CD14-positive monocyte (primary cell): ENCODE results near the gene PRDM1. TPM values are rescaled to one million over a fixed set of nuclear protein-coding genes. Genes with fewer than 3 reads are reported as not detected.
"Not testable (repeated sequence)": the region's sequence is repeated elsewhere in the genome, so short reads cannot be mapped to it uniquely, and the experiment has no call there.

Experiments used
- DNase-seq, 3 donors: peaks; one replicate each; pipeline ENCODE4 v3.0.0-alpha.2; 2011 to 2022
- H2AFZ ChIP-seq: 2 replicates; pipeline ENCODE4 v1.6.0; 2012; ENCODE audit warnings: mild to moderate bottlenecking, low read depth, low read length, inconsistent platforms; ENCODE audit not compliant: insufficient read depth, poor library complexity, severe bottlenecking
- H3K27ac ChIP-seq, 2 donors: 1 replicate in 1 of 2; 2 replicates in 1 of 2; pipeline ENCODE4 v1.5.1; 2012 to 2013; ENCODE audit warnings: low read length in 2 of 2, control low read depth in 1 of 2, inconsistent platforms in 1 of 2, low read depth in 1 of 2, mild to moderate bottlenecking in 1 of 2
- H3K27me3 ChIP-seq, 2 donors: one replicate each; pipeline versions ENCODE4 v1.6.0 to v1.6.1; 2011 to 2013; ENCODE audit warnings: low read length in 2 of 2; ENCODE audit not compliant: control insufficient read depth in 2 of 2, insufficient read depth in 2 of 2
- H3K36me3 ChIP-seq, 2 donors: replicated peaks in 1 of 2; 1 replicate in 1 of 2; 2 replicates in 1 of 2; pipeline versions ENCODE4 v1.5.1 to v1.6.1; 2012 to 2013; ENCODE audit warnings: low read length in 2 of 2, control low read depth in 1 of 2, inconsistent platforms in 1 of 2, mild to moderate bottlenecking in 1 of 2; ENCODE audit not compliant: insufficient read depth in 2 of 2, control insufficient read depth in 1 of 2
- H3K4me1 ChIP-seq, 2 donors: 1 replicate in 1 of 2; 2 replicates in 1 of 2; pipeline versions ENCODE4 v1.5.1 to v1.6.1; 2012 to 2013; ENCODE audit warnings: low read length in 2 of 2, control low read depth in 1 of 2, inconsistent platforms in 1 of 2, mild to moderate bottlenecking in 1 of 2, moderate library complexity in 1 of 2; ENCODE audit not compliant: insufficient read depth in 2 of 2, control insufficient read depth in 1 of 2
- H3K4me2 ChIP-seq: replicated peaks from 2 replicates; pipeline ENCODE3; 2012; ENCODE audit warnings: low read length, moderate library complexity, mild to moderate bottlenecking; ENCODE audit not compliant: poor library complexity, severe bottlenecking; ENCODE audit errors: extremely low read depth
- H3K4me3 ChIP-seq, 3 experiments: fragments of 200-600 bp in 1 of 3; sonication (generic) in 1 of 3; replicated peaks in 1 of 3; 1 replicate in 2 of 3; 2 replicates in 1 of 3; pipeline ENCODE4 v1.5.1; 2011 to 2013; ENCODE audit warnings: low read length in 3 of 3, mild to moderate bottlenecking in 3 of 3, control low read depth in 2 of 3, low read depth in 2 of 3, inconsistent platforms in 1 of 3, moderate library complexity in 1 of 3
- H3K79me2 ChIP-seq: 2 replicates; pipeline ENCODE4 v1.6.0; 2012; ENCODE audit warnings: mild to moderate bottlenecking, control low read depth, inconsistent platforms, low read length, moderate library complexity; ENCODE audit not compliant: insufficient read depth
- H3K9ac ChIP-seq: 2 replicates; pipeline ENCODE4 v1.6.0; 2017; ENCODE audit warnings: low read length, mild to moderate bottlenecking; ENCODE audit not compliant: insufficient read depth, poor library complexity, severe bottlenecking
- H3K9me3 ChIP-seq, 2 donors: replicated peaks in 1 of 2; 1 replicate in 1 of 2; 2 replicates in 1 of 2; pipeline versions ENCODE4 v1.5.1 to v1.6.1; 2012 to 2013; ENCODE audit warnings: low read length in 2 of 2, control low read depth in 1 of 2; ENCODE audit not compliant: control insufficient read depth in 1 of 2, insufficient read depth in 1 of 2
- H4K20me1 ChIP-seq: 2 replicates; pipeline ENCODE4 v1.6.0; 2012; ENCODE audit warnings: mild to moderate bottlenecking, low read length, control low read depth, moderate library complexity; ENCODE audit not compliant: insufficient read depth
- H3K27ac Mint-ChIP-seq, 7 donors: one replicate each; pipeline ENCODE4 v1.8.0; 2020; ENCODE audit warnings: mild to moderate bottlenecking in 7 of 7, mixed read lengths in 7 of 7, moderate library complexity in 6 of 7, inconsistent platforms in 2 of 7
- H3K27me3 Mint-ChIP-seq, 3 donors: one replicate each; pipeline ENCODE4 v1.8.0; 2021 to 2022; ENCODE audit warnings: low read depth in 3 of 3, mild to moderate bottlenecking in 3 of 3, mixed read lengths in 3 of 3, moderate library complexity in 3 of 3, inconsistent platforms in 1 of 3
- H3K36me3 Mint-ChIP-seq, 2 donors: one replicate each; pipeline ENCODE4 v1.8.0; 2020; ENCODE audit warnings: mixed read lengths in 2 of 2, inconsistent platforms in 1 of 2, mild to moderate bottlenecking in 1 of 2
- H3K4me1 Mint-ChIP-seq: one replicate; pipeline ENCODE4 v1.8.0; 2020; ENCODE audit warnings: mild to moderate bottlenecking, mixed read lengths
- H3K4me3 Mint-ChIP-seq, 2 donors: one replicate each; pipeline ENCODE4 v1.8.0; 2020; ENCODE audit warnings: mild to moderate bottlenecking in 2 of 2, mixed read lengths in 2 of 2, moderate library complexity in 1 of 2
- H3K9me3 Mint-ChIP-seq, 7 donors: one replicate each; pipeline ENCODE4 v1.8.0; 2020 to 2022; ENCODE audit warnings: mixed read lengths in 7 of 7, mild to moderate bottlenecking in 6 of 7, moderate library complexity in 6 of 7, inconsistent platforms in 2 of 7
- CTCF ChIP-seq: fragments of 200-600 bp; IDR thresholded peaks from one replicate; pipeline ENCODE4 v1.8.0; 2022; ENCODE audit warnings: antibody characterized with exemption, mild to moderate bottlenecking
- WGBS: methylation state at CpG from one replicate; pipeline ENCODE4 v1.1.5; 2013; ENCODE audit warnings: missing lambda C conversion rate; ENCODE audit not compliant: insufficient coverage; 5-methylcytosine and 5-hydroxymethylcytosine counted together
- intact Hi-C, 2 donors: fragments of 100-400 bp; cut with micrococcal nuclease; formaldehyde crosslinking; loops; one replicate each; pipeline versions ENCODE4 v1.15.0 to v1.15.1; 2023
- polyA plus RNA-seq, 3 donors: library from polyadenylated mRNA; depleted of rRNA in 1 of 3; unstranded in 2 of 3; stranded (reverse) in 1 of 3; fragments of 300-500 nt in 2 of 3; fragments of >200 nt in 1 of 3; fragmentation: Illumina TruSeq in 2 of 3; gene quantifications; 1 replicate in 2 of 3; 2 replicates in 1 of 3; pipeline ENCODE4 v1.2.3, GENCODE V29; 2012 to 2021

The PRDM1 gene
- polyA plus RNA-seq, 3 donors = 1.8 to 14.9 (median 5.2) TPM

GRCh38 chr6:106149472-106150069, 63.4 kb downstream of the PRDM1 start:
- intact Hi-C loops = no loop called here
- no peaks in the 10 kb centered on the region for H3K9me3 ChIP-seq
- Mint-ChIP-seq H3K4me1 (peaks cover 2% of the 10 kb centered on the region), H3K4me3 (no peak overlapping the region), H3K9me3 (peaks cover 0 to 2% (median 0%) of the 10 kb centered on the region in 7 donors), H3K36me3 (no peaks in the 10 kb centered on the region), H3K27ac (no peak overlapping the region), H3K27me3 (peaks cover 0 to 4% (median 1%) of the 10 kb centered on the region in 3 donors)
- WGBS = no CpG with 5 or more reads among the region's 1 CpG
- no peaks in the 10 kb centered on the region for H3K4me1 ChIP-seq
- no peak overlapping the region for H3K27ac ChIP-seq
- H3K36me3 ChIP-seq = no peaks in the 10 kb centered on the region
- no peaks in the 10 kb centered on the region for H3K79me2 ChIP-seq
- no peak for TF ChIP-seq CTCF
- no peak overlapping the region for H2AFZ ChIP-seq
- no peaks in the 10 kb centered on the region for H4K20me1 ChIP-seq
- no peak for DNase-seq
- H3K27me3 ChIP-seq = no peaks in the 10 kb centered on the region
- H3K4me3 ChIP-seq = no peak overlapping the region
- no peak overlapping the region for H3K4me2 ChIP-seq
- H3K9ac ChIP-seq = no peak overlapping the region

- H3K27ac ChIP-seq, H2AFZ ChIP-seq, H3K36me3 Mint-ChIP-seq, H4K20me1 ChIP-seq, H3K79me2 ChIP-seq, H3K4me3 Mint-ChIP-seq, H3K27me3 ChIP-seq, H3K9me3 Mint-ChIP-seq, H3K9ac ChIP-seq, H3K4me2 ChIP-seq, H3K36me3 ChIP-seq, intact Hi-C loops, H3K27me3 Mint-ChIP-seq, DNase-seq, H3K27ac Mint-ChIP-seq, H3K4me3 ChIP-seq, H3K9me3 ChIP-seq: not testable (repeated sequence)
- H3K4me1 Mint-ChIP-seq = peaks cover 19% of the 10 kb centered on the region
- 100% methylated on average over 2 of the region's 3 CpGs for WGBS
- H3K4me1 ChIP-seq = peaks cover 14 to 19% of the 10 kb centered on the region in 2 donors
Observed at GRCh38 chr6:106152476-106152875, 66.3 kb downstream of the PRDM1 start.
